ENCODE data around the gene CHSY3.

GRCh38 chr5:130066644-130067043 lies 162.4 kb downstream of the CHSY3 start:
- TF ChIP-seq POLR2AphosphoS5 (IDR thresholded peaks at IDR 0.05; ENCODE audit: insufficient read depth in 1 of 2, low read depth in 1 of 2) = no peak
- no peak for TF ChIP-seq POLR2A (IDR thresholded peaks at IDR 0.05)
